ENCODE results near the gene BTBD8. TPM values are rescaled to one million over a fixed set of nuclear protein-coding genes. Genes with fewer than 3 reads are reported as not detected.

BTBD8 gene
- total and polyA plus RNA-seq, 2 experiments from 2014 or later: 2.9 to 4.1 TPM

DNA sequence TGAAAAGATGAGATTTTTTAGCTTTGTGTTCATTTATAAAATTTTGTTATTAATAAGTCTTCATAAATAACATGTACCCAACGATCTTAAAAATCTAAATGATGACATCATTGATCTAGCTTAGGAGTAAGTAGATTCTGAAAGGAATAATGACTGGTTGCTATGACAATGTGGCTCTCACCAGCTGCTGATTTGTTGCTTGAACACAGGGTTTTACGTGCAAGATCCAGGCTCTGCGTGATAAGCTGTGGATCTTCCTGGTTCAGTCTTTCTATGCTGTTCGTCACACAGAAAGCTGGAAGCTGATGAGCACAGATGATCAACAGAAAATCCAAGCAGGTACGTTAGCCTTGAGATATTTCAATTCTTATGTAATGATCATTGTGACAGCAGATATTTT, 88.5 kb downstream of the BTBD8 start (continued):
- TF ChIP-seq, protein P1, sequence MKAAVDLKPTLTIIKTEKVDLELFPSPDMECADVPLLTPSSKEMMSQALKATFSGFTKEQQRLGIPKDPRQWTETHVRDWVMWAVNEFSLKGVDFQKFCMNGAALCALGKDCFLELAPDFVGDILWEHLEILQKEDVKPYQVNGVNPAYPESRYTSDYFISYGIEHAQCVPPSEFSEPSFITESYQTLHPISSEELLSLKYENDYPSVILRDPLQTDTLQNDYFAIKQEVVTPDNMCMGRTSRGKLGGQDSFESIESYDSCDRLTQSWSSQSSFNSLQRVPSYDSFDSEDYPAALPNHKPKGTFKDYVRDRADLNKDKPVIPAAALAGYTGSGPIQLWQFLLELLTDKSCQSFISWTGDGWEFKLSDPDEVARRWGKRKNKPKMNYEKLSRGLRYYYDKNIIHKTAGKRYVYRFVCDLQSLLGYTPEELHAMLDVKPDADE (IDR thresholded peaks at IDR 0.05): no peak
- TF ChIP-seq JUNB (IDR thresholded peaks at IDR 0.05; ENCODE audit: unreplicated experiment): no peak

DNA sequence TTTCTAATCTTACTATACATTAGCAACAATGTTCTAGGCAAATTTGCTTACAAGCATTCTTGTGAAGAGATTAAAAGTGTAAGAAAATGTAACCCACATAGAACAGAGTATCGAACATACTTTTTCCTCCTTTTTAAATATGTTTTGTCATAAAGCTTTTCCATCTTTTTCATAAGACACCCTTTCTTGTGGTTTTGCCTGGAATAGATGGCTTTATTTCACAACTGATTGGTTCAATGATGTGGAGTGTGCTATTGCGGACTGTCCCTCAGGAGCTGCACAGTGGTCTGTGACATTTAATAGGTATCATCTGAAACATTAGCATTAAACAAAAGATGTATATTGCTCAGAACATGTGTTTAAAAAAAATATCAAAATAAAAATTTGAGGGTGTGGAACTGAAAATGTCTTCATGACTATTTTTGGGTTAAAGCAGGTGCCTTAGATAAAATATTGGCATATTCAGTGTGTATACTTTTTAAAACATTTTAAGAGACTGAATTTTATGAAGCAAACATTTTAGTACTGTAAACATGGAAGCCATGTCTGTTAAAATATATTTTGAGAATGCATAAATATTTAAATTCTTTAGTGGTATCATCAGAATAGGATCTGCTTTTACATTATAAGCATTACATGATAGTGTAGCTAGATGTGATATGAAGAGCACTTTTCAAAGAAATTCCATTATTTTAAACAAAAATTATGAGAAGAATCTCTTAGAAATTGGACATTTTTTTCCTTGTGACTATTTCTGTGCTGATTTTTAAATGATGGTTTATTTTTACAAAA, 89.3 kb downstream of the BTBD8 start:
- H3K36me3 Mint-ChIP-seq (ENCODE audit: low read depth): no peaks in the 10 kb centered on the region
- Histone ChIP-seq H4K20me1 (replicated peaks; ENCODE audit: insufficient read depth) (no peaks in the 10 kb centered on the region), H3K79me2 (replicated peaks; ENCODE audit: insufficient read depth) (no peaks in the 10 kb centered on the region), H3K27ac (ENCODE audit: low read depth) (no peak overlapping the region), H3K27me3 (ENCODE audit: insufficient read depth) (no peaks in the 10 kb centered on the region), H3K4me2 (no peak overlapping the region), H3K4me3 (no peak overlapping the region), H3K36me3 (ENCODE audit: insufficient read depth) (no peaks in the 10 kb centered on the region), H3K4me1 (ENCODE audit: insufficient read depth) (peaks cover 4% of the 10 kb centered on the region; the same call in 1 of the 2 replicates), H3F3A (replicated peaks; ENCODE audit: low read depth) (no peaks in the 10 kb centered on the region), H3K9me2 (ENCODE audit: insufficient read depth) (no peaks in the 10 kb centered on the region), H2AFZ (no peak overlapping the region)
- H3K9me3 Mint-ChIP-seq: no peaks in the 10 kb centered on the region
- peaks cover 3% of the 10 kb centered on the region for H3K27me3 Mint-ChIP-seq (ENCODE audit: insufficient read depth, low read depth, poor library complexity)
- H3K27ac Mint-ChIP-seq: no peak overlapping the region
- no peak for ATAC-seq
- DNase-seq (ENCODE audit: low spot score): no peak
- TF ChIP-seq EZH2 (IDR thresholded peaks at IDR 0.05; ENCODE audit: low read depth, unreplicated experiment) (no peak), CREB1 (CRISPR knock-in tag; IDR thresholded peaks at IDR 0.05; ENCODE audit: low read depth) (no peak)
- H3K4me1 Mint-ChIP-seq: no peaks in the 10 kb centered on the region; the same call in 2 of the 3 replicates
- no peak overlapping the region for H3K4me3 Mint-ChIP-seq

DNA sequence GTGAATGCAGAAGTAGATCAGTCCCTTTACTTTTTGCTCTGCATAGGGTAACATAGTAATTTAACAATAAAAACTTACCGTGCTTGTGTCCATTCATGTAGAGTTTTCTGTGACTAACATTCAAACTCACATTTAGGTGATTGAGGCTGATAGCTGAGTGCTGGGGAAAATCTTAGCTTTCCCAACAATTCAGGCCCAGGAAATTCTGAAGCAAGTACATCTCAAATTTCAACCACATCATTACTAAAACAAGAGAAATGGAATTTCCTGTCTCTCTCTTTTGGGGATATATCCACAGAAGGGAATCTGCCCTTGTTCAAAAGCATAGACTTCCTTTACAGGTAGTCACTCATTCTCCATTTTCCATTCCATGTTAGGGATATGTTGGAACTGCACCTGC, 104.5 kb downstream of the BTBD8 start:
- H4K20me1 ChIP-seq (replicated peaks; ENCODE audit: insufficient read depth): no peaks in the 10 kb centered on the region
- no peak overlapping the region for H3K27ac ChIP-seq (ENCODE audit: low read depth)
- H3K4me1 Mint-ChIP-seq: peaks cover 14% of the 10 kb centered on the region
- H2AFZ ChIP-seq: no peak overlapping the region
- H3K36me3 Mint-ChIP-seq (ENCODE audit: low read depth): no peaks in the 10 kb centered on the region
- no peak overlapping the region for H3K4me2 ChIP-seq
- ATAC-seq: no peak
- H3K4me1 ChIP-seq (ENCODE audit: insufficient read depth): peaks cover 4% of the 10 kb centered on the region; the same call in 1 of the 2 replicates
- H3K27me3 ChIP-seq (ENCODE audit: insufficient read depth): no peaks in the 10 kb centered on the region
- H3K9me3 Mint-ChIP-seq: no peaks in the 10 kb centered on the region
- H3K27me3 Mint-ChIP-seq (ENCODE audit: insufficient read depth, low read depth, poor library complexity): no peaks in the 10 kb centered on the region
- no peaks in the 10 kb centered on the region for H3K79me2 ChIP-seq (replicated peaks; ENCODE audit: insufficient read depth)
- no peak overlapping the region for H3K4me3 Mint-ChIP-seq
- H3F3A ChIP-seq (replicated peaks; ENCODE audit: low read depth): no peaks in the 10 kb centered on the region
- H3K4me3 ChIP-seq: no peak overlapping the region
- peak overlapping the region; percentile 21 for H3K27ac Mint-ChIP-seq
- H3K36me3 ChIP-seq (ENCODE audit: insufficient read depth): no peaks in the 10 kb centered on the region
- peak; percentile 27 for DNase-seq (ENCODE audit: low spot score)
- H3K9me2 ChIP-seq (ENCODE audit: insufficient read depth): no peaks in the 10 kb centered on the region
- TF ChIP-seq, protein P2, sequence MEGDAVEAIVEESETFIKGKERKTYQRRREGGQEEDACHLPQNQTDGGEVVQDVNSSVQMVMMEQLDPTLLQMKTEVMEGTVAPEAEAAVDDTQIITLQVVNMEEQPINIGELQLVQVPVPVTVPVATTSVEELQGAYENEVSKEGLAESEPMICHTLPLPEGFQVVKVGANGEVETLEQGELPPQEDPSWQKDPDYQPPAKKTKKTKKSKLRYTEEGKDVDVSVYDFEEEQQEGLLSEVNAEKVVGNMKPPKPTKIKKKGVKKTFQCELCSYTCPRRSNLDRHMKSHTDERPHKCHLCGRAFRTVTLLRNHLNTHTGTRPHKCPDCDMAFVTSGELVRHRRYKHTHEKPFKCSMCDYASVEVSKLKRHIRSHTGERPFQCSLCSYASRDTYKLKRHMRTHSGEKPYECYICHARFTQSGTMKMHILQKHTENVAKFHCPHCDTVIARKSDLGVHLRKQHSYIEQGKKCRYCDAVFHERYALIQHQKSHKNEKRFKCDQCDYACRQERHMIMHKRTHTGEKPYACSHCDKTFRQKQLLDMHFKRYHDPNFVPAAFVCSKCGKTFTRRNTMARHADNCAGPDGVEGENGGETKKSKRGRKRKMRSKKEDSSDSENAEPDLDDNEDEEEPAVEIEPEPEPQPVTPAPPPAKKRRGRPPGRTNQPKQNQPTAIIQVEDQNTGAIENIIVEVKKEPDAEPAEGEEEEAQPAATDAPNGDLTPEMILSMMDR (conservative IDR thresholded peaks at IDR 0.05; ENCODE audit: low read depth in 2 of 2): no peak
- no peak for TF ChIP-seq EZH2phosphoT487 (IDR thresholded peaks at IDR 0.05; ENCODE audit: unreplicated experiment)
- no peak for TF ChIP-seq POLR2AphosphoS5 (IDR thresholded peaks at IDR 0.05; ENCODE audit: low read depth)
- TF ChIP-seq STAT1 (IDR thresholded peaks at IDR 0.05; ENCODE audit: unreplicated experiment): no peak
- TF ChIP-seq EZH2 (IDR thresholded peaks at IDR 0.05; ENCODE audit: low read depth, unreplicated experiment): no peak
- TF ChIP-seq, protein P3, sequence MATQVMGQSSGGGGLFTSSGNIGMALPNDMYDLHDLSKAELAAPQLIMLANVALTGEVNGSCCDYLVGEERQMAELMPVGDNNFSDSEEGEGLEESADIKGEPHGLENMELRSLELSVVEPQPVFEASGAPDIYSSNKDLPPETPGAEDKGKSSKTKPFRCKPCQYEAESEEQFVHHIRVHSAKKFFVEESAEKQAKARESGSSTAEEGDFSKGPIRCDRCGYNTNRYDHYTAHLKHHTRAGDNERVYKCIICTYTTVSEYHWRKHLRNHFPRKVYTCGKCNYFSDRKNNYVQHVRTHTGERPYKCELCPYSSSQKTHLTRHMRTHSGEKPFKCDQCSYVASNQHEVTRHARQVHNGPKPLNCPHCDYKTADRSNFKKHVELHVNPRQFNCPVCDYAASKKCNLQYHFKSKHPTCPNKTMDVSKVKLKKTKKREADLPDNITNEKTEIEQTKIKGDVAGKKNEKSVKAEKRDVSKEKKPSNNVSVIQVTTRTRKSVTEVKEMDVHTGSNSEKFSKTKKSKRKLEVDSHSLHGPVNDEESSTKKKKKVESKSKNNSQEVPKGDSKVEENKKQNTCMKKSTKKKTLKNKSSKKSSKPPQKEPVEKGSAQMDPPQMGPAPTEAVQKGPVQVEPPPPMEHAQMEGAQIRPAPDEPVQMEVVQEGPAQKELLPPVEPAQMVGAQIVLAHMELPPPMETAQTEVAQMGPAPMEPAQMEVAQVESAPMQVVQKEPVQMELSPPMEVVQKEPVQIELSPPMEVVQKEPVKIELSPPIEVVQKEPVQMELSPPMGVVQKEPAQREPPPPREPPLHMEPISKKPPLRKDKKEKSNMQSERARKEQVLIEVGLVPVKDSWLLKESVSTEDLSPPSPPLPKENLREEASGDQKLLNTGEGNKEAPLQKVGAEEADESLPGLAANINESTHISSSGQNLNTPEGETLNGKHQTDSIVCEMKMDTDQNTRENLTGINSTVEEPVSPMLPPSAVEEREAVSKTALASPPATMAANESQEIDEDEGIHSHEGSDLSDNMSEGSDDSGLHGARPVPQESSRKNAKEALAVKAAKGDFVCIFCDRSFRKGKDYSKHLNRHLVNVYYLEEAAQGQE (IDR thresholded peaks at IDR 0.05; ENCODE audit: unreplicated experiment): no peak
